HFF-Myc (cell line): Measurements from ENCODE around the gene OR2T27.

Experiments used
- DNase-seq: peaks from one replicate; pipeline ENCODE4 v3.0.0-alpha.2; 2011; ENCODE audit warnings: low read depth; ENCODE audit errors: extremely low read depth
- H3K4me3 ChIP-seq: replicated peaks from 2 replicates; pipeline ENCODE4 v1.5.1; 2011; ENCODE audit warnings: low read depth, mild to moderate bottlenecking, control low read depth, low read length
- CTCF ChIP-seq: IDR thresholded peaks from 2 replicates; pipeline ENCODE4 v1.5.1; 2012; ENCODE audit warnings: mild to moderate bottlenecking, low read depth, low read length, control low read depth; ENCODE audit errors: missing control alignments

The OR2T27 gene

DNA sequence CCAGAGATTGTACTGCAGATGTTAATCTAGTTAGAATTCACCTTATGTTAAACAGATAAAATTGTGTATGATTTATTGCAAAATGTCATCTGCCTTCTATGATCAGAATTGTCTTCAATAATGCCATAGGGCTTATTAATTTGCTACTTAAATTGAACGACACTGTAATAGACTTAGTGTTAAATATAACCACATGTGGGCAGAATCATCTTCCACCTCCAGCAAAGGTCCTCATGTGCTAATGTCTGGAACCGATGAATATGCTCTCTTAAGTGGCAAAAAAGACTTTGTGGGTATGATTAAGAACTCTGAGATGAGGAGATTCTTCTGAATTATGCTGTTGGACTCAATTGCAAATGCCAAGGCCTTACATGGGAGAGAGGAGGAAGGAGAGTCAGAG lies 24.8 kb downstream of the OR2T27 start:
- no peak for DNase-seq
- H3K4me3 ChIP-seq, result no peak overlapping the region
- TF ChIP-seq CTCF, result no peak

DNA sequence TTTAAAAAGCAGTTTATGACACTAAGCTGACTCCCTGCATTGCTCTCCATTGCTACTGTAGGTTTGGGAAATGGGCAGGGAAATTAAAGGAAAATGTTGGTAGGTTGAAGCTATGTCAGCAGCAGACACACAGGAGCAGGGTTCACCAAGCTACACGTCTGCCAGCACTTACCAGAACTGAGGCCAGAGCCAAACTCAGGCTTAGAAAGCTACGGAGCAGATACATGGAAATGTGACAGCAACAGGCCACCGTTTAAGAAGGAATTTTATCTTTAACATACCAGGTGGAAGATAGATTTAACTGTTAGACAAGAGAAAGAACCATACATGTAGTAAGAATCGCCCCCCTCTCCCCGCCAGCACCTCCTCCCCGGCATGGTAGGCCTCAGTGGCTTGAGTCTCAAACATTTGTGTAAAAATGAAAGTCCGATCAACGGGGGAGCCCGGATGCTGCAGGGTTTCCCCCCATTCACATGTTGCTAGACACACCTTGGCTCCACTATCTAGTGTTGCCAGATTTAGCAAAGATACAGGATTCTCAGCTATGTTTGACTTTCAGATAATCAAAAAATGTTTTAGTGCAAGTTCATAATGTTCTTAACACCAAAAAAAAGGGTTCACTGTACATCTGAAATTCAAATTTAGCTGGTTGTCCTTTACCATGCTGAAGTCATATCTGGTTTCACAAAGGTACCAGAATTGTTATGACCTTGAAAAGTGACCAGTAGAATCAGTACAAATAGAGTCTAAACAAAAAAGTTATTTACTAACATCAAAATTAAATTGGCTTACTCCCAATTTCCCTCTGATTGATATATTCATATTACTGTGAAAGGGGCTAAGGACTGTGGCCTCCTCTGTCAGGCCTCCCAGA lies 27.1 kb downstream of the OR2T27 start:
- DNase-seq, result no peak
- no peak overlapping the region for H3K4me3 ChIP-seq
- TF ChIP-seq CTCF, result no peak

- no peak overlapping the region for H3K4me3 ChIP-seq
- TF ChIP-seq CTCF, result no peak
- DNase-seq, result no peak
Measured at GRCh38 chr1:248625971-248626370, 29.4 kb downstream of the OR2T27 start.

- no peak for TF ChIP-seq CTCF
- DNase-seq, result no peak
- H3K4me3 ChIP-seq, result no peak overlapping the region
Measured at GRCh38 chr1:248625166-248625565, 30.2 kb downstream of the OR2T27 start.

DNA sequence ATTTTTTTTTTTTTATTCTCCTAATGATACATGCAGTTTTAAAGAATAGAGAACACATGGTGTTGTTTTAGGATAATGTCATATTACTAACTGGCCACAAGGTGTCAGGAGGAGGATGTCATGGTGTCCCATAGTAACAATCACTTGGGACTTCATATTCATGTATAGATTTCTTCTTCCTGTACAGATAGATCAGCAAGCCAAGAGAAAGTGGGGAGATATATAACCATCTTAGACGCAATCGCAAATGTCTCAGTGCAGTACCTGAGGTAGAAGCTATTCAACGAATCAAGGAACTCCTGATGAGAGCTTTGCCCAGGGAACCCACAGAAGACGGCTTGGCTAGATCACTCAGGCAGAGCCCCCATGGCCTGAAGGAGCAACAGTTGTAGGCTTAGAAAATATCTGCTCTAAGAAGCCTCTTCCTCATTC lies 32.7 kb downstream of the OR2T27 start:
- DNase-seq, result no peak
- TF ChIP-seq CTCF, result no peak

GRCh38 chr1:248621770-248622169 lies 33.6 kb downstream of the OR2T27 start:
- no peak for TF ChIP-seq CTCF
- DNase-seq, result no peak
- no peak overlapping the region for H3K4me3 ChIP-seq

More for the DNA sequence above, 32.7 kb downstream of the OR2T27 start:
- no peak overlapping the region for H3K4me3 ChIP-seq
